Panc1 (cell line): ENCODE results near the gene WDHD1. TPM values are rescaled to one million over a fixed set of nuclear protein-coding genes. Genes with fewer than 3 reads are reported as not detected.
"Not testable (repeated sequence)": the region's sequence is repeated elsewhere in the genome, so short reads cannot be mapped to it uniquely, and the experiment has no call there.

Experiments
- ATAC-seq: fragments of 200-7000 bp; cut with Tn5 transposase; 2 replicates; pipeline ENCODE4 v1.9.1; 2020; ENCODE audit warnings: mild to moderate bottlenecking, moderate library complexity
- BruUV-seq: library from RNA; stranded (reverse); fragments of 400-500 nt; replicated peaks from 2 replicates; lab custom pipeline; 2021; lab: Mats Ljungman, UMichigan
- CTCF ChIA-PET: fragments of 300-600 bp; sonication (Branson Sonifier 250); formaldehyde crosslinking; loops from one replicate; lab custom pipeline; 2022; ENCODE audit warnings: antibody characterized with exemption; lab: Charles Lee
- POLR2A ChIA-PET: fragments of 300-600 bp; sonication (Branson Sonifier 250); formaldehyde crosslinking; loops from one replicate; lab custom pipeline; 2022; ENCODE audit warnings: antibody characterized with exemption; lab: Charles Lee
- DNase-seq: peaks from one replicate; pipeline ENCODE4 v3.0.0-alpha.2; 2010; ENCODE audit warnings: low read depth, low spot score
- H3K27ac ChIP-seq: 2 replicates; pipeline ENCODE4 v1.5.1; 2011; ENCODE audit warnings: mild to moderate bottlenecking, low read length, inconsistent platforms
- H3K27me3 ChIP-seq: fragments of 200-500 bp; sonication (Bioruptor generic); 2 replicates; pipeline ENCODE4 v1.6.0; 2014; ENCODE audit warnings: low read length, inconsistent platforms; ENCODE audit not compliant: control insufficient read depth, insufficient read depth
- H3K36me3 ChIP-seq: fragments of 200-500 bp; sonication (Bioruptor generic); 2 replicates; pipeline ENCODE4 v1.5.1; 2014; ENCODE audit warnings: inconsistent platforms, mild to moderate bottlenecking, low read length, moderate library complexity; ENCODE audit not compliant: control insufficient read depth, insufficient read depth
- H3K4me1 ChIP-seq: 2 replicates; pipeline ENCODE4 v1.5.1; 2011; ENCODE audit warnings: inconsistent platforms, mild to moderate bottlenecking, low read length, moderate library complexity; ENCODE audit not compliant: control insufficient read depth, insufficient read depth
- H3K4me3 ChIP-seq, 2 experiments: 2 replicates each; pipeline ENCODE4 v1.5.1; 2011 to 2012; ENCODE audit warnings: low read depth in 2 of 2, low read length in 2 of 2, mild to moderate bottlenecking in 2 of 2, inconsistent platforms in 1 of 2, moderate library complexity in 1 of 2
- H3K9me3 ChIP-seq: fragments of 200-500 bp; sonication (Bioruptor generic); 2 replicates; pipeline ENCODE4 v1.5.1; 2014; ENCODE audit warnings: low read depth, mild to moderate bottlenecking, inconsistent platforms, low read length, moderate library complexity; ENCODE audit not compliant: control insufficient read depth, insufficient read depth
- CTCF ChIP-seq: fragments of 450-650 bp; IDR thresholded peaks from 2 replicates; pipeline ENCODE4 v1.5.1; 2017; ENCODE audit warnings: mild to moderate bottlenecking
- POLR2AphosphoS5 ChIP-seq: IDR thresholded peaks from 2 replicates; pipeline ENCODE4 v1.6.1; 2012; ENCODE audit warnings: mild to moderate bottlenecking, low read depth, low read length, moderate library complexity
- SIN3A ChIP-seq: IDR thresholded peaks from 2 replicates; pipeline ENCODE4 v1.6.1; 2012; ENCODE audit warnings: low read depth, mild to moderate bottlenecking, low read length, moderate library complexity, borderline replicate concordance; ENCODE audit not compliant: insufficient read depth
- TCF7L2 ChIP-seq: IDR thresholded peaks from 2 replicates; pipeline ENCODE4 v1.6.1; 2011; ENCODE audit warnings: mild to moderate bottlenecking, low read depth, low read length, inconsistent platforms
- in situ Hi-C: cut with HindIII; loops from 2 replicates; pipeline ENCODE4 v1.10.0; 2016; ENCODE audit warnings: low sequenced_read_pairs, low pct_unique_long_range_greater_than_20kb
- intact Hi-C: fragments of 100-400 bp; cut with micrococcal nuclease; formaldehyde crosslinking; loops from one replicate; pipeline ENCODE4 v1.10.0; 2022; ENCODE audit not compliant: unreplicated experiment
- total RNA-seq: library from RNA; stranded (reverse); gene quantifications from one replicate; pipeline ENCODE4 v1.2.1, GENCODE V29; 2021; ENCODE audit not compliant: unreplicated experiment
- TF ChIP-seq, protein P1 (sequence below), 2 experiments: IDR thresholded peaks; 2 replicates each; pipeline ENCODE4 v1.6.1; 2011 to 2012; ENCODE audit warnings: low read depth in 2 of 2, control low read depth in 1 of 2, low read length in 1 of 2, mild to moderate bottlenecking in 1 of 2, moderate library complexity in 1 of 2; ENCODE audit not compliant: insufficient read depth in 1 of 2

WDHD1 gene
- total RNA-seq, 1 experiment from 2014 or later: 21.7 TPM

DNA sequence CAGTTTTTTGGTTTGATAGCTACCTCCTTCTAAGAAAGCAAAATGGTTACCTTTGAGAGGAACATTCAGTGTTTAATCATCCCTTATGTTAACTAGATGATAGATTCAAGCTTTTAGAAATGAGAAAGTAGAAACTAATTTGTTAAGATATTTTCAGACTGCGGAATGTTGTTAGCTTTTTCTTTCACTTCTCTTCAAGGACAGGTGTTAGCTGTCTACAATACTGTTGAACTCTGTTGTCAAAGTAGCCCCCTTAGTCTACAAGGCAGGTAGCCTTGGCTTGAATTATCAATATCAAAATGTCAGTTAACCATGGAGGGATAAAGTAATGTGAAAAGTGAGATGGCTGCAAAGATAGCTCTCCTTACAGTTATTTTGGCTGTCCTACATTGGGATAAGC, 39.3 kb upstream of the WDHD1 start:
- POLR2A ChIA-PET: interaction anchor here (0.7 kb wide), 1 partner anchor 94 kb away, joined by 4 read pairs; no protein-coding TSS in a partner anchor
- no TSS peak for BruUV-seq
- Histone ChIP-seq H3K4me1 (no peaks in the 10 kb centered on the region), H3K4me3 (no peak overlapping the region), H3K36me3 (peaks cover 29% of the 10 kb centered on the region; the same call in 1 of the 2 replicates), H3K9me3 (no peaks in the 10 kb centered on the region), H3K27ac (no peak overlapping the region), H3K27me3 (no peaks in the 10 kb centered on the region)
- TF ChIP-seq POLR2AphosphoS5 (no peak), CTCF (no peak), TCF7L2 (no peak), SIN3A (no peak)
- TF ChIP-seq, protein P1, sequence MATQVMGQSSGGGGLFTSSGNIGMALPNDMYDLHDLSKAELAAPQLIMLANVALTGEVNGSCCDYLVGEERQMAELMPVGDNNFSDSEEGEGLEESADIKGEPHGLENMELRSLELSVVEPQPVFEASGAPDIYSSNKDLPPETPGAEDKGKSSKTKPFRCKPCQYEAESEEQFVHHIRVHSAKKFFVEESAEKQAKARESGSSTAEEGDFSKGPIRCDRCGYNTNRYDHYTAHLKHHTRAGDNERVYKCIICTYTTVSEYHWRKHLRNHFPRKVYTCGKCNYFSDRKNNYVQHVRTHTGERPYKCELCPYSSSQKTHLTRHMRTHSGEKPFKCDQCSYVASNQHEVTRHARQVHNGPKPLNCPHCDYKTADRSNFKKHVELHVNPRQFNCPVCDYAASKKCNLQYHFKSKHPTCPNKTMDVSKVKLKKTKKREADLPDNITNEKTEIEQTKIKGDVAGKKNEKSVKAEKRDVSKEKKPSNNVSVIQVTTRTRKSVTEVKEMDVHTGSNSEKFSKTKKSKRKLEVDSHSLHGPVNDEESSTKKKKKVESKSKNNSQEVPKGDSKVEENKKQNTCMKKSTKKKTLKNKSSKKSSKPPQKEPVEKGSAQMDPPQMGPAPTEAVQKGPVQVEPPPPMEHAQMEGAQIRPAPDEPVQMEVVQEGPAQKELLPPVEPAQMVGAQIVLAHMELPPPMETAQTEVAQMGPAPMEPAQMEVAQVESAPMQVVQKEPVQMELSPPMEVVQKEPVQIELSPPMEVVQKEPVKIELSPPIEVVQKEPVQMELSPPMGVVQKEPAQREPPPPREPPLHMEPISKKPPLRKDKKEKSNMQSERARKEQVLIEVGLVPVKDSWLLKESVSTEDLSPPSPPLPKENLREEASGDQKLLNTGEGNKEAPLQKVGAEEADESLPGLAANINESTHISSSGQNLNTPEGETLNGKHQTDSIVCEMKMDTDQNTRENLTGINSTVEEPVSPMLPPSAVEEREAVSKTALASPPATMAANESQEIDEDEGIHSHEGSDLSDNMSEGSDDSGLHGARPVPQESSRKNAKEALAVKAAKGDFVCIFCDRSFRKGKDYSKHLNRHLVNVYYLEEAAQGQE (IDR thresholded peaks at IDR 0.05; ENCODE audit: insufficient read depth in 1 of 2, low read depth in 2 of 2, low read length in 1 of 2): no peak
- in situ Hi-C loops (no loop called here), intact Hi-C loops (no loop called here)
- CTCF ChIA-PET: no interaction called here
- DNase-seq (no peak), ATAC-seq (no peak)

DNA sequence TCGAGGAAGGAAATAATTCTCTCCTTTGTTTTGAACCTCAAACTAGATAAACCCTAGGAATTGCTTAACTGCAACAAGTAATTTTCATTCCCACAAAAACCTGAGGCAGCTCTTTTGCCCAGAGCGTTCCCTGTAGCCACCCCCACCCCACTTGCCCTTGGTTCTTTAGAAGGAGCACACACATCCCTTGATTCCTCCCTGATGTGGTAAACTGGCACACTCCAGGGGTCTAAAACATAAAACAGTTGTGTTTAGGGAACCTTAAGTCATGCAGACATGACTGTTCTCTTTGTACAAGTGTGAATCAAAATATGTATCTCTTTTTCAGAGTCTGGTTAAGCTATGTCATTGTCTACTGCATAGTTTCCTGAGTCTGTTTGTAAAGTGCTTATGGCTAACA, 38.5 kb upstream of the WDHD1 start:
- no peak for DNase-seq
- H3K27ac ChIP-seq: no peak overlapping the region
- no peaks in the 10 kb centered on the region for H3K9me3 ChIP-seq
- peaks cover 29% of the 10 kb centered on the region; the same call in 1 of the 2 replicates for H3K36me3 ChIP-seq
- TF ChIP-seq SIN3A (no peak), CTCF (no peak), TCF7L2 (no peak)
- TF ChIP-seq, protein P1 (IDR thresholded peaks at IDR 0.05; ENCODE audit: insufficient read depth in 1 of 2, low read depth in 2 of 2, low read length in 1 of 2): no peak
- H3K4me3 ChIP-seq: no peak overlapping the region
- no peak for ATAC-seq
- ChIA-PET CTCF (no interaction called here), POLR2A (no interaction called here)
- no peaks in the 10 kb centered on the region for H3K4me1 ChIP-seq
- in situ Hi-C loops: no loop called here
- intact Hi-C loops: no loop called here
- no TSS peak for BruUV-seq
- no peaks in the 10 kb centered on the region for H3K27me3 ChIP-seq

GRCh38 chr14:55064896-55065295, 38.0 kb upstream of the WDHD1 start:
- H3K27ac ChIP-seq, intact Hi-C loops, POLR2A ChIA-PET, H3K4me1 ChIP-seq, ATAC-seq, CTCF ChIA-PET, H3K9me3 ChIP-seq, H3K4me3 ChIP-seq, in situ Hi-C loops, DNase-seq, H3K27me3 ChIP-seq: not testable (repeated sequence)
- TSS peak; percentile 24 for BruUV-seq
- H3K36me3 ChIP-seq: peaks cover 29% of the 10 kb centered on the region; the same call in 1 of the 2 replicates
